ENCODE results near the gene SMOC1. TPM values are rescaled to one million over a fixed set of nuclear protein-coding genes. Genes with fewer than 3 reads are reported as not detected.

The SMOC1 gene
- total RNA-seq, 1 experiment from 2014 or later, result 0.46 TPM

GRCh38 chr14:70064136-70064865 is 185.1 kb downstream of the SMOC1 start:
- Histone ChIP-seq H3K4me3 (ENCODE audit: low read depth in 2 of 2, low read length in 2 of 2) (no peak overlapping the region), H3K4me1 (ENCODE audit: control insufficient read depth, insufficient read depth, low read length) (no peaks in the 10 kb centered on the region), H3K27ac (ENCODE audit: low read length) (no peak overlapping the region), H3K36me3 (ENCODE audit: control insufficient read depth, insufficient read depth, low read length) (no peaks in the 10 kb centered on the region), H3K27me3 (ENCODE audit: control insufficient read depth, insufficient read depth, low read length) (no peaks in the 10 kb centered on the region), H3K9me3 (ENCODE audit: control insufficient read depth, insufficient read depth, low read depth, low read length) (no peaks in the 10 kb centered on the region)
- no peak for ATAC-seq
- intact Hi-C loops (cut with micrococcal nuclease; ENCODE audit: unreplicated experiment), result no loop called here
- in situ Hi-C loops (cut with HindIII; ENCODE audit: low pct_unique_long_range_greater_than_20kb, low sequenced_read_pairs), result no loop called here
- BruUV-seq (replicated peaks), result no TSS peak
- TF ChIP-seq TCF7L2 (IDR thresholded peaks at IDR 0.05; ENCODE audit: low read depth, low read length), result no peak
- ChIA-PET POLR2A (no interaction called here), CTCF (no interaction called here)
- DNase-seq (ENCODE audit: low read depth, low spot score), result no peak

- ChIA-PET POLR2A (no interaction called here), CTCF (no interaction called here)
- BruUV-seq (replicated peaks), result no TSS peak
- Histone ChIP-seq H3K27me3 (ENCODE audit: control insufficient read depth, insufficient read depth, low read length) (no peaks in the 10 kb centered on the region), H3K4me3 (ENCODE audit: low read depth in 2 of 2, low read length in 2 of 2) (no peak overlapping the region), H3K27ac (ENCODE audit: low read length) (no peak overlapping the region), H3K36me3 (ENCODE audit: control insufficient read depth, insufficient read depth, low read length) (no peaks in the 10 kb centered on the region), H3K9me3 (ENCODE audit: control insufficient read depth, insufficient read depth, low read depth, low read length) (no peaks in the 10 kb centered on the region), H3K4me1 (ENCODE audit: control insufficient read depth, insufficient read depth, low read length) (no peaks in the 10 kb centered on the region)
- ATAC-seq, result no peak
- no peak for DNase-seq (ENCODE audit: low read depth, low spot score)
- TF ChIP-seq, protein P1, sequence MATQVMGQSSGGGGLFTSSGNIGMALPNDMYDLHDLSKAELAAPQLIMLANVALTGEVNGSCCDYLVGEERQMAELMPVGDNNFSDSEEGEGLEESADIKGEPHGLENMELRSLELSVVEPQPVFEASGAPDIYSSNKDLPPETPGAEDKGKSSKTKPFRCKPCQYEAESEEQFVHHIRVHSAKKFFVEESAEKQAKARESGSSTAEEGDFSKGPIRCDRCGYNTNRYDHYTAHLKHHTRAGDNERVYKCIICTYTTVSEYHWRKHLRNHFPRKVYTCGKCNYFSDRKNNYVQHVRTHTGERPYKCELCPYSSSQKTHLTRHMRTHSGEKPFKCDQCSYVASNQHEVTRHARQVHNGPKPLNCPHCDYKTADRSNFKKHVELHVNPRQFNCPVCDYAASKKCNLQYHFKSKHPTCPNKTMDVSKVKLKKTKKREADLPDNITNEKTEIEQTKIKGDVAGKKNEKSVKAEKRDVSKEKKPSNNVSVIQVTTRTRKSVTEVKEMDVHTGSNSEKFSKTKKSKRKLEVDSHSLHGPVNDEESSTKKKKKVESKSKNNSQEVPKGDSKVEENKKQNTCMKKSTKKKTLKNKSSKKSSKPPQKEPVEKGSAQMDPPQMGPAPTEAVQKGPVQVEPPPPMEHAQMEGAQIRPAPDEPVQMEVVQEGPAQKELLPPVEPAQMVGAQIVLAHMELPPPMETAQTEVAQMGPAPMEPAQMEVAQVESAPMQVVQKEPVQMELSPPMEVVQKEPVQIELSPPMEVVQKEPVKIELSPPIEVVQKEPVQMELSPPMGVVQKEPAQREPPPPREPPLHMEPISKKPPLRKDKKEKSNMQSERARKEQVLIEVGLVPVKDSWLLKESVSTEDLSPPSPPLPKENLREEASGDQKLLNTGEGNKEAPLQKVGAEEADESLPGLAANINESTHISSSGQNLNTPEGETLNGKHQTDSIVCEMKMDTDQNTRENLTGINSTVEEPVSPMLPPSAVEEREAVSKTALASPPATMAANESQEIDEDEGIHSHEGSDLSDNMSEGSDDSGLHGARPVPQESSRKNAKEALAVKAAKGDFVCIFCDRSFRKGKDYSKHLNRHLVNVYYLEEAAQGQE (IDR thresholded peaks at IDR 0.05; ENCODE audit: insufficient read depth in 1 of 2, low read depth in 2 of 2, low read length in 1 of 2), result no peak
- no peak for TF ChIP-seq SIN3A (IDR thresholded peaks at IDR 0.05; ENCODE audit: borderline replicate concordance, insufficient read depth, low read depth, low read length)
- intact Hi-C loops (cut with micrococcal nuclease; ENCODE audit: unreplicated experiment), result no loop called here
- in situ Hi-C loops (cut with HindIII; ENCODE audit: low pct_unique_long_range_greater_than_20kb, low sequenced_read_pairs), result no loop called here
These were observed 188.6 kb downstream of the SMOC1 start for GRCh38 chr14:70067810-70068209.

GRCh38 chr14:70069186-70069585 is 190.0 kb downstream of the SMOC1 start:
- H3K4me3 ChIP-seq (ENCODE audit: low read depth in 2 of 2, low read length in 2 of 2), result no peak overlapping the region
- ChIA-PET CTCF (no interaction called here), POLR2A (no interaction called here)
- intact Hi-C loops (cut with micrococcal nuclease; ENCODE audit: unreplicated experiment) (no loop called here), in situ Hi-C loops (cut with HindIII; ENCODE audit: low pct_unique_long_range_greater_than_20kb, low sequenced_read_pairs) (no loop called here)
- H3K4me1 ChIP-seq (ENCODE audit: control insufficient read depth, insufficient read depth, low read length), result no peaks in the 10 kb centered on the region
- DNase-seq (ENCODE audit: low read depth, low spot score) (no peak), ATAC-seq (no peak)
- H3K36me3 ChIP-seq (ENCODE audit: control insufficient read depth, insufficient read depth, low read length), result no peaks in the 10 kb centered on the region
- H3K27ac ChIP-seq (ENCODE audit: low read length), result no peak overlapping the region
- no TSS peak for BruUV-seq (replicated peaks)
- H3K9me3 ChIP-seq (ENCODE audit: control insufficient read depth, insufficient read depth, low read depth, low read length), result no peaks in the 10 kb centered on the region
- TF ChIP-seq POLR2AphosphoS5 (IDR thresholded peaks at IDR 0.05; ENCODE audit: low read depth, low read length), result no peak
- no peak for TF ChIP-seq TCF7L2 (IDR thresholded peaks at IDR 0.05; ENCODE audit: low read depth, low read length)
- TF ChIP-seq SIN3A (IDR thresholded peaks at IDR 0.05; ENCODE audit: borderline replicate concordance, insufficient read depth, low read depth, low read length), result no peak
- no peak for TF ChIP-seq CTCF (IDR thresholded peaks at IDR 0.05)
- TF ChIP-seq, protein P1 (IDR thresholded peaks at IDR 0.05; ENCODE audit: insufficient read depth in 1 of 2, low read depth in 2 of 2, low read length in 1 of 2), result no peak
- H3K27me3 ChIP-seq (ENCODE audit: control insufficient read depth, insufficient read depth, low read length), result no peaks in the 10 kb centered on the region

All from Panc1 (cell line).